GM23338 (cell line): Measurements from ENCODE around the gene GTPBP1. TPM values are rescaled to one million over a fixed set of nuclear protein-coding genes. Genes with fewer than 3 reads are reported as not detected.
A peak's percentile ranks its signal among the peaks of the same experiment; 100 is the strongest.

Source experiments
- ATAC-seq: fragments of 200-7000 bp; cut with Tn5 transposase; 3 replicates; pipeline ENCODE4 v1.9.1; 2020
- DNase-seq: peaks from one replicate; pipeline ENCODE4 v3.0.0-alpha.2; 2015; ENCODE audit warnings: low spot score
- H2AFZ ChIP-seq: fragments of 200-600 bp; sonication (generic); 2 replicates; pipeline ENCODE4 v1.8.0; 2016; ENCODE audit warnings: antibody characterized with exemption, mild to moderate bottlenecking, moderate library complexity
- H3F3A ChIP-seq: fragments of 200-600 bp; sonication (generic); replicated peaks from 2 replicates; pipeline ENCODE4 v1.8.0; 2017; ENCODE audit warnings: antibody characterized with exemption, mixed run types, low read depth
- H3K27ac ChIP-seq: fragments of 200-600 bp; sonication (generic); 2 replicates; pipeline ENCODE4 v1.6.1; 2016; ENCODE audit warnings: low read depth
- H3K27me3 ChIP-seq: fragments of 200-600 bp; sonication (generic); 2 replicates; pipeline ENCODE4 v1.8.0; 2016; ENCODE audit warnings: mild to moderate bottlenecking, mixed run types, moderate library complexity; ENCODE audit not compliant: insufficient read depth
- H3K36me3 ChIP-seq: fragments of 200-600 bp; sonication (generic); 2 replicates; pipeline ENCODE4 v1.8.0; 2016; ENCODE audit warnings: mild to moderate bottlenecking; ENCODE audit not compliant: insufficient read depth
- H3K4me1 ChIP-seq: fragments of 200-600 bp; sonication (generic); 2 replicates; pipeline ENCODE4 v1.8.0; 2016; ENCODE audit warnings: mild to moderate bottlenecking, moderate library complexity; ENCODE audit not compliant: insufficient read depth
- H3K4me2 ChIP-seq: fragments of 200-600 bp; sonication (generic); 2 replicates; pipeline ENCODE4 v1.7.1; 2017; ENCODE audit warnings: mixed run types
- H3K4me3 ChIP-seq: fragments of 200-600 bp; sonication (generic); 2 replicates; pipeline ENCODE4 v1.6.1; 2016; ENCODE audit warnings: mixed run types
- H3K79me2 ChIP-seq: fragments of 200-600 bp; sonication (generic); replicated peaks from 2 replicates; pipeline ENCODE4 v1.8.0; 2017; ENCODE audit warnings: mild to moderate bottlenecking; ENCODE audit not compliant: insufficient read depth
- H3K9me2 ChIP-seq: fragments of 200-600 bp; sonication (generic); 2 replicates; pipeline ENCODE4 v1.8.0; 2017; ENCODE audit not compliant: insufficient read depth
- H4K20me1 ChIP-seq: fragments of 200-600 bp; sonication (generic); replicated peaks from 2 replicates; pipeline ENCODE4 v1.8.0; 2017; ENCODE audit warnings: mild to moderate bottlenecking; ENCODE audit not compliant: insufficient read depth
- H3K27ac Mint-ChIP-seq: 2 replicates; pipeline ENCODE4 v1.8.0; 2020; ENCODE audit warnings: inconsistent platforms, mild to moderate bottlenecking, moderate library complexity, mixed read lengths
- H3K27me3 Mint-ChIP-seq: 3 replicates; pipeline ENCODE4 v1.8.0; 2022; ENCODE audit warnings: low read depth, mild to moderate bottlenecking, moderate library complexity, mixed read lengths, inconsistent platforms; ENCODE audit not compliant: insufficient read depth, poor library complexity
- H3K36me3 Mint-ChIP-seq: 3 replicates; pipeline ENCODE4 v1.8.0; 2021; ENCODE audit warnings: low read depth, mild to moderate bottlenecking, inconsistent platforms, moderate library complexity, mixed read lengths
- H3K4me1 Mint-ChIP-seq: 3 replicates; pipeline ENCODE4 v1.8.0; 2020; ENCODE audit warnings: mild to moderate bottlenecking, inconsistent platforms, mixed read lengths
- H3K4me3 Mint-ChIP-seq: 3 replicates; pipeline ENCODE4 v1.8.0; 2021; ENCODE audit warnings: moderate library complexity, mild to moderate bottlenecking, inconsistent platforms, mixed read lengths
- H3K9me3 Mint-ChIP-seq: 3 replicates; pipeline ENCODE4 v1.8.0; 2020; ENCODE audit warnings: moderate library complexity, mild to moderate bottlenecking, inconsistent platforms, mixed read lengths
- CREB1 ChIP-seq: fragments of 250-450 bp; sonication (Bioruptor Pico); IDR thresholded peaks from 2 replicates; pipeline ENCODE4 v1.5.0; 2020; ENCODE audit warnings: low read depth, mild to moderate bottlenecking, moderate library complexity
- CTCF ChIP-seq, 2 experiments: fragments of 200-600 bp in 1 of 2; sonication (generic) in 1 of 2; conservative IDR thresholded peaks; 2 replicates each; pipeline versions ENCODE4 v1.5.1 to v1.6.1; 2016 to 2017; ENCODE audit warnings: antibody characterized with exemption in 2 of 2, low read depth in 2 of 2, mild to moderate bottlenecking in 2 of 2, moderate library complexity in 1 of 2
- ETS1 ChIP-seq: IDR thresholded peaks from 2 replicates; pipeline ENCODE4 v1.6.1; 2016; ENCODE audit warnings: antibody characterized with exemption
- EZH2 ChIP-seq: fragments of 200-600 bp; sonication (generic); IDR thresholded peaks from one replicate; pipeline ENCODE4 v1.8.0; 2017; ENCODE audit warnings: antibody characterized with exemption, mild to moderate bottlenecking, low read depth; ENCODE audit not compliant: unreplicated experiment
- EZH2phosphoT487 ChIP-seq: fragments of 200-600 bp; sonication (generic); IDR thresholded peaks from one replicate; pipeline ENCODE4 v1.8.1; 2018; ENCODE audit warnings: antibody characterized with exemption; ENCODE audit not compliant: unreplicated experiment
- JUNB ChIP-seq: IDR thresholded peaks from one replicate; pipeline ENCODE4 v1.6.1; 2016; ENCODE audit warnings: antibody characterized with exemption; ENCODE audit not compliant: unreplicated experiment
- NANOG ChIP-seq: IDR thresholded peaks from 2 replicates; pipeline ENCODE4 v1.6.1; 2016; ENCODE audit warnings: antibody characterized with exemption, borderline replicate concordance
- POLR2AphosphoS5 ChIP-seq: IDR thresholded peaks from 2 replicates; pipeline ENCODE4 v1.6.1; 2016; ENCODE audit warnings: antibody characterized with exemption, low read depth
- REST ChIP-seq: IDR thresholded peaks from one replicate; pipeline ENCODE4 v1.6.1; 2018; ENCODE audit warnings: antibody characterized with exemption; ENCODE audit not compliant: unreplicated experiment
- STAT1 ChIP-seq: IDR thresholded peaks from one replicate; pipeline ENCODE4 v1.6.1; 2016; ENCODE audit warnings: antibody characterized with exemption; ENCODE audit not compliant: unreplicated experiment
- ZNF114 ChIP-seq: fragments of 250-450 bp; sonication (Bioruptor Pico); IDR thresholded peaks from 2 replicates; pipeline ENCODE4 v1.5.0; 2020; ENCODE audit warnings: mild to moderate bottlenecking, moderate library complexity
- ZNF331 ChIP-seq: fragments of 250-450 bp; sonication (Bioruptor Pico); IDR thresholded peaks from 2 replicates; pipeline ENCODE4 v1.5.0; 2020; ENCODE audit warnings: low read depth, mild to moderate bottlenecking, moderate library complexity
- ZNF462 ChIP-seq: fragments of 250-450 bp; sonication (Bioruptor Pico); IDR thresholded peaks from 2 replicates; pipeline ENCODE4 v1.5.0; 2020; ENCODE audit warnings: mild to moderate bottlenecking, moderate library complexity
- polyA plus RNA-seq: library from polyadenylated mRNA; unstranded; fragments of >200 nt; fragmentation: Nextera tagmentation; extraction: Ambion mirVana; gene quantifications from 2 replicates; pipeline ENCODE4 v1.2.1, GENCODE V29; 2016
- total RNA-seq: library from RNA; depleted of rRNA; stranded (reverse); fragments of >200 nt; shearing (Covaris generic); gene quantifications from 2 replicates; pipeline ENCODE4 v1.2.3, GENCODE V29; 2014

The GTPBP1 gene
- total and polyA plus RNA-seq, 2 experiments from 2014 or later = 27.2 to 88.4 TPM

- Histone ChIP-seq H3K27me3 (no peaks in the 10 kb centered on the region), H2AFZ (no peak overlapping the region), H3K36me3 (peaks cover 16% of the 10 kb centered on the region; the same call in 1 of the 2 replicates), H3K27ac (no peak overlapping the region), H3K4me2 (no peak overlapping the region), H3F3A (0 out of 2 replicates have a peak, but pooled peaks cover under 1% of the 10 kb centered on the region), H3K79me2 (peaks cover 35% of the 10 kb centered on the region), H4K20me1 (peaks cover 34% of the 10 kb centered on the region), H3K4me3 (no peak overlapping the region), H3K9me2 (no peaks in the 10 kb centered on the region), H3K4me1 (peaks cover 19% of the 10 kb centered on the region)
- Mint-ChIP-seq H3K36me3 (peaks cover 43% of the 10 kb centered on the region), H3K4me3 (no peak overlapping the region; the same call in 2 of the 3 replicates), H3K9me3 (no peaks in the 10 kb centered on the region), H3K27ac (peak overlapping the region; percentile 54), H3K4me1 (peaks cover 34% of the 10 kb centered on the region), H3K27me3 (peaks cover 7% of the 10 kb centered on the region)
- ATAC-seq = no peak
- no peak for TF ChIP-seq POLR2AphosphoS5
- TF ChIP-seq ZNF331 (CRISPR knock-in tag) = no peak
- no peak for TF ChIP-seq STAT1
- no peak for TF ChIP-seq REST
- TF ChIP-seq CREB1 (CRISPR knock-in tag) = no peak
- no peak for TF ChIP-seq CTCF (conservative IDR thresholded peaks at IDR 0.05; ENCODE audit: low read depth in 2 of 2)
- TF ChIP-seq ETS1 = no peak
- no peak for TF ChIP-seq ZNF462 (CRISPR knock-in tag)
- no peak for TF ChIP-seq EZH2
- TF ChIP-seq EZH2phosphoT487 = no peak
- no peak for TF ChIP-seq ZNF114
- TF ChIP-seq NANOG = no peak
- no peak for TF ChIP-seq JUNB
- no peak for DNase-seq
Measured at GRCh38 chr22:38717244-38717643, 11.5 kb downstream of the GTPBP1 start.
